HL-60/S4 treated with retinoic acid at 250 ng/mL for 4 days and 3 days (cell line): Measurements from ENCODE around the gene CLEC10A.
"Not testable (repeated sequence)": the region's sequence is repeated elsewhere in the genome, so short reads cannot be mapped to it uniquely, and the experiment has no call there.

Experiments
- in situ Hi-C: fragments of 300-500 bp; cut with MboI; formaldehyde crosslinking; loops from 2 replicates; pipeline ENCODE4 v1.7.0; 2022; ENCODE audit warnings: low sequenced_read_pairs

The CLEC10A gene, protein sequence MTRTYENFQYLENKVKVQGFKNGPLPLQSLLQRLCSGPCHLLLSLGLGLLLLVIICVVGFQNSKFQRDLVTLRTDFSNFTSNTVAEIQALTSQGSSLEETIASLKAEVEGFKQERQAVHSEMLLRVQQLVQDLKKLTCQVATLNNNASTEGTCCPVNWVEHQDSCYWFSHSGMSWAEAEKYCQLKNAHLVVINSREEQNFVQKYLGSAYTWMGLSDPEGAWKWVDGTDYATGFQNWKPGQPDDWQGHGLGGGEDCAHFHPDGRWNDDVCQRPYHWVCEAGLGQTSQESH

DNA sequence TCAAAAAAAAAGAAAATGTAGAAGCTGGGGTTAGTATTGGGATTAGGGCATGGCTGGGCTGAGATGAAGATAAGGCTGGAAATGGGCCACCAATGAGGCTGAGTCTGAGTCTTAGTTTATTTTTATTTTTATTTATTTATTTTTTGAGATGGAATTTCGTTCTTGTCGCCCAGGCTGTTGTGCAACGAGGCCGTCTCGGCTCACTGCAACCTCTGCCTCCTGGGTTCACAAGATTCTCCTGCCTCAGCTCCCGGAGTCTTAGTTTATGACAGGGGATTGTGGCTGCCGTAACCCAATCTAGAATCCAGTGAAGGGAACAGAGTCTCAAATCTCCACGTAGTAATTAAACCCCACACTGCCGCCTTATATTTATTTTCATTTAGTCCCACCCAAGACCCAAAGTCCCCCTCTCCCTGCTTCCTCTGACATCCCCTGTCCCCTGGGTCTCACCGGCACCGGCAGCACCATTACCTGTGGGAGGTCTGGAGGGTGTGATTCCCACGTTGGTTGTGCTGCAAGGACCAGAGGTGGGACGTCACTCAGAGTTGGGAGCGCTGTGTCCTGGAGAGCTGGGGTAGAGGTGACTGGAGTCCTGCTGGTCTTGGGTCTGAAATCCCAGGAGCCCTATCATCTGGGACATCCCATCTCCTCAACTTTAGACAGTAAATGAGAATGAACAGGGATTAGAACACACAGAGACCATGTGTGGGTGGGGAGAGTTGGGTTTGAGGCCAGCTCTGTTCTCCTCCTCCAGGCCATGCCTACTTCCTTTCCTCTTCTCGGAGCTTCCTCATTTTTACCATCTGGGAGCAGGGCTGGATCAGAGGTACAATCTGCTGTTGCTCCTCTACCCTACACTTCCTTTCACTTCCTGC lies at the start of gene CLEC10A:
TSS of gene CLEC10A (minus strand) at position 671 of the 875 bp plus-strand sequence. CDS start 1,439 bp downstream, outside the sequence.
- in situ Hi-C loops, result no loop called here

DNA sequence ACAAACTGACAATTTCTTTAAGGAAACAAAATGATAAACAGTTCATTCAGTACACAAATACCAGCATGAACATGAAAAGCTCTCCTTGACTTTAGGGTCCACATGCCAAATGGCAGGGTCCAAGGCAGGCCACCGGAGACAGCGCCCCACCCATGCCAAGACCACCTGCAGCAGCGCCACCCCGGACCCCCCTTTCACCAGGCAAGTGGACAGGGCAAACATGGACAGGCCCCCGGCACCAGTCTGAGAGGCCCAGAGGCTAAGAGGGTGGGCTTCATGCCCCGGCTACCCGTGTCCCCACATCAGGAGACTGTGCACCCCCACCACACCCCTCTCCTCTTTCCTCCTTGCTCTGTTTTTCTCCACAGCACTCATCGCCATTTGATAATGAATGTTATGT lies 49.3 kb upstream of the CLEC10A start:
- in situ Hi-C loops, result no loop called here

DNA sequence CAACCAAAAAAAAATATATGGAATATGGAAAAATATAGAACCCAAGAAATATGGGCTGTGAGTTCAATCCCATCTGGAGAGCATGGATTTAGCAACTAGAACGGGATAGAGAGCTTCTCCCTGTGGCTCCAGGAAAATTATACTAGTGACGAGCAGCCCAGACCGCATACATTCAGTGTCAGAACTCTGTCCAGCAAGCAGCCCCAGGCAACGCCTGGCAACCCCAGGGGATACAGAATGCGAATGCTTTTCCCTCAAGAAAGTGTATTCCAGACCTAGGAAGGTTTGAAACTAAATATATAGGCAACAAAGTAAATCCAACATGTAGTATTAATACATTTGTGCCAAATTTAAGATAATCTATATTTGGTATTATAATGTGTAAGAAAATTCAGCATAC lies 48.1 kb upstream of the CLEC10A start:
- in situ Hi-C loops, result no loop called here

DNA sequence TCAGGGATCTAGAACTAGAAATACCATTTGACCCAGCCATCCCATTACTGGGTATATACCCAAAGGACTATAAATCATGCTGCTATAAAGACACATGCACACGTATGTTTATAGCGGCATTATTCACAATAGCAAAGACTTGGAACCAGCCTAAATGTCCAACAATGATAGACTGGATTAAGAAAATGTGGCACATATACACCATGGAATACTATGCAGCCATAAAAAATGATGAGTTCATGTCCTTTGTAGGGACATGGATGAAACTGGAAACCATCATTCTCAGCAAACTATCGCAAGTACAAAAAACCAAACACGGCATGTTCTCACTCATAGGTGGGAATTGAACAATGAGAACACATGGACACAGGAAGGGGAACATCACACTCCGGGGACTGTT lies 47.5 kb upstream of the CLEC10A start:
- in situ Hi-C loops, result not testable (repeated sequence)

DNA sequence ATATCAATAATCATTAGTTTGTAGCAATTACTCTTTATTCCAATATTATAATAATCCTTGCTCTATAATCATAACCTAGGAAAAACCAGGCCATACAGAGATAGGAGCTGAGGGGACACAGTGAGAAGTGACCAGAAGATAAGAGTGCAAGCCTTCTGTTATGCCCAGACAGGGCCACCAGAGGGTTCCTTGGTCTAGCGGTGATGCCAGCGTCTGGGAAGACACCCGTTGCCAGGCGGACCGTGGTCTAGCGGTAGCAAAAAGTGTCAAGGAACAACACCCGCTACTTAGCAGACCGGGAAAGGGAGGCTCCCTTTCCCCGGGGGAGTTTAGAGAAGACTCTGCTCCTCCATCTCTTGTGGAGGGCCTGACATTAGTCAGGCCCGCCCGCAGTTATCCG lies 46.3 kb upstream of the CLEC10A start:
- in situ Hi-C loops, result not testable (repeated sequence)

DNA sequence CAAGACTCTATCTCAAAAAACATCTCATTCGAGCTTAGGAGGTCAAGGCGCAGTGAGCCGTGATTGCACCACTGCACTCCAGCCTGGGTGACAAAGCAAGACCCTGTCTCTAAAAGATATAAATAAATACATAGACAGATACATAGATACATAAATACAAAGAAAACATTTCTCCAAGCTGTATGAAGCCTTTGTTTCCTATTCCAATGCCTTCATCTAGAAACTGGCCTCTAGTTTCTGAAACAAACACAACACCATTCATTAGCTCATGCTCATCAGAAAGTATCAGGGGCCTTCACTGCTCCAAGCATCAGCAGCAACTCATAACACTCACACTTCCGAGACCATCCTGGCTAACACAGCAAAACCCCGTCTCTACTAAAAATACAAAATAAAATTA lies 44.9 kb upstream of the CLEC10A start:
- in situ Hi-C loops, result no loop called here

DNA sequence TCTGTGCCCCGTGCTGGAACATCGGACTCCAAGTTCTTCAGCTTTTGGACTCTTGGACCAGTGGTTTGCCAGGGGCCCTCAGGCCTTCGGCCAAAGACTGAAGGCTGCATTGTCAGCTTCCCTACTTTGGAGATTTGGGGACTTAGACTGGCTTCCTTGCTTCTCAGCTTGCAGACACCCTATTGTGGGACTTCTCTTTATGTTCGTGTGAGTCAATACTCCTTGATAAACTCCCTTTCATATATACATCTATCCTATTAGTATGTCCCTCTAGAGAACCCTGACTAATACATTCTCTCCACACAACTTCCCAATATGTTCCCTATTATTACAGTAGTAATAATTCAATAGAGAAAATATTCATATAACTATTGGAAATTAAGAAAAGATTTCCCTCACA lies 43.8 kb upstream of the CLEC10A start:
- in situ Hi-C loops, result no loop called here

DNA sequence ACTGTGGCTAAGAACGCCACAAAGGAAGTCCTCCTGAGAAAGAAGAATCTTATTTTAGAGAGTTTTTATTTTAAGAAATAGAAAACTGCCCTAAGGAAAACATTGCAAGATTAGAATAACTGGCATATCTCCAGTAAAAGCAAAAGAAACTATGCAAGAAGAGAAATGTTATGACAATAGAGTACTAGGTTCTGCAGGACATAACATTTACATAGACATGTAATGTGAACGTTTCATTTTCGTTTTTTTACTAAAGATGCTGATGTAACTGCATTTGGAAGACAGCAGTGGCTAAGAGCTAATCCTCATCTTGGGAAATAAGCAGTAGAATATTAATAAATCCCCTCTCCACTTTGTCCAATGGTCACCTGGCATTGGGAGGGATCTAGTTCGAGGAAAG lies 42.3 kb upstream of the CLEC10A start:
- in situ Hi-C loops, result no loop called here

DNA sequence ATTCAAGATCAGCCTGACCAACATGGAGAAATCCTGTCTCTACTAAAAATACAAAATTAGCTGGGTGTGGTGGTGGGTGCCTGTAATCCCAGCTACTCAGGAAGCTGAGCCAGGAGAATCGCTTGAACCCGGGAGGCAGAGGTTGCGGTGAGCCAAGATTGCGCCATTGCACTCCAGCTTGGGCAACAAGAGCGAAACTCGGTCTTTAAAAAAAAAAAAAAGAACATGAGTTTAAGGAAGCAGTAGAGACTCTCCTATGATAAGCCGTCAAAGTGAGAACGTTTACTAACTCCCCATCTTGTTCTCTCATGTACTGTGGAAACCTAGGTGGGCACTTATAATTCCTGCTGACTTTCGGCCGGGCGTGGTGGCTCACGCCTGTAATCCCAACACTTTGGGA lies 40.6 kb upstream of the CLEC10A start:
- in situ Hi-C loops, result not testable (repeated sequence)

DNA sequence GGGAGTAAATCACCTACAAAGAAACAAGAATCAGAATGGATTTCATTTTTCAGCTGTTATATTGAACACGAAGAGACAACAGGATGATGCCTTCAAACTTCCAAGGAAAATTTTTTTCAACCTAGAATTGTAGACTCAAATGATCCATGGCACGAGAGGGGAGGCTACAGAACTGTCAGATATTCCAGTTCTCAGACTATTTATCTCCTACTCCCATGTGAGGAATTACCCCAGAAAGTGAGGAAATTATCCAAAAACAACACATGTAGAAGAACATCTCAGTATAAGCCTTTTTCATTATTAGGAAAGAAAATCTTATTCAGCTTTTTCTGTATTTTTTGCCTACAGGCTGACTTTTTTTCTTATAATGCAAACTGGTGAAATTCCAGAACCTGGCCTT lies 40.1 kb upstream of the CLEC10A start:
- in situ Hi-C loops, result no loop called here

DNA sequence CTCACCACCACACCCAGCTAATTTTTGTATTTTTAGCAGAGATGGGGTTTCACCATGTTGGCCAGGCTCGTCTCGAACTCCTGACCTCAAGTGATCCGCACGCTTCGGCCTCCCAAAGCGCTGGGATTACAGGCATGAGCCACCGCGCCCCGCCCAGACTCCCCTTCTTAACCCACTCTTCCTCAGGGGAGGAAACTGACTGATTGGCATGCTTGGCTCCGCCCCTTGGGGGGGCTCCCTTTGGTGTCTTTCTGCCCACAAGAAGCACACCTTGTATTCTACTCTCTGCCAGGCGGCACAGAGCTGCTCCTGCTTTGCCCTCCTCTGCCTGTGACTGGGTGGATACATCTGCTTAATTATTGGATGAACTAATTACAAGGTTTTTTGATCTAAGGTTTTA lies 39.3 kb upstream of the CLEC10A start:
- in situ Hi-C loops, result no loop called here

DNA sequence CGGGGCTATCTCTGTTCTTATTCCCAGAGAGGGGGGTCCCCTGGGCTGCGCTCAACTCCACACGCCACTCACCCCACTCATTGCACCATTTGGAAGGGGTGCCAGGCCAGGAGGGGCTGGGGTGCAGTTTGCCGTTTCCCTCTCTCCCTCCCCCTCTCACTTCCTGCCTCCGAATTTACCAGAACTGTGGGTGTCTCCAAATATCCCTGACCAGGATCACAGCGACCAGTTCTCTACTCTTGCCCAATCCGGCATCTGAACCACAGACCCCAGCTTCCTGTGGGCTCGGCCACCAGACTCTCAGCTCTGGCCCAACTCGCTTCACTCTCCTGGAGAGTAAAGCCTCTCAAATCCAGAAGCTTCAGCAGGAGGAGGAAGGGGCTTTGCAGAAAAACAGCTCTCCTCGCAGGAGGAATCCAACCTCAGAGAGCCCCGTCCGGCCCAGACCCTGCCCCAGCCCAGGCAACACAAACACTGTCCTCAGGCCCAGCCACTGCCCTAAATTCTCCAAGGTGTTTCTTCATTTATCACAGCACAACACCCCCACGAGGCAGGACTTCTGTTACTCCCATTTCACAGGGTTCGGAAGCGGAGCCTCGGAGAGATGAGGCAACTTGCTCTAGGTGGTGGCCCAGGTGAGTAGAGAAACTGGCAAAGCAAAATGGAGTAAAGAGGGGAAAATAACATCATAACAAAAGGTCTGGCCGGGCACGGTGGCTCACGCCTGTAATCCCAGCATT lies 35.0 kb upstream of the CLEC10A start:
- in situ Hi-C loops, result no loop called here

DNA sequence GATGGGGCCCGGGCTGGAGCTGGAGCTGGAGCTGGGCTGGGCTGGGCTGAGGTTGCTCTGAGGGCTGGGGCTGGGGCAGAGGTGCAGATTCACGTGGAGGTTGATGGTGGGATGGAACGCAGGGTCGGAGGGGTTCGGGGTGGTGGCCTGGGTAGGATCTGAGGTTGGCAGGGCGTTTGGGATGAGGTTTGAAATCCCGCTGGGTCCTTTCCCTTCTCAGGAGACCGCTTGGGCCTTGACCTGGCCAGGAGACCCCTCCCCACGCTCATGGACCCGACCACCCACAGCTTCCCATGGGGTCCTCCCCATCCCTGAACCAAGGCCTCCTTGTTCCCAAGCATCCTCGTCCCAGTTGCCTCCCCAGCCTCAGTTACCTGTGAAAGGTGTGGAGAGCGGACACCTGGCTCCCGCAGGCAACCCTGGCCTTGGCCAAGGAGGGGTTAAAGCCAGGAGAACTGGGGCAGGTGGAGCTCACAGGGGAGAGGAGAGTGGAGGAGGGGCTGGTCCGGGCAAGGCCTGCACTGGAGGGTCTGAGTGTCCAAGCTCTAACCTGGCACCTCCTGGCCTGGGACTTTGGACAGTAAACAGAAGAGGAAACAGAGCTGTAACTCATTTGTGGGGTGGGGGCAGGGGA lies 34.3 kb upstream of the CLEC10A start, which contains the start of gene ASGR2:
TSS of gene ASGR2 (minus strand) at position 582 of the 634 bp plus-strand sequence. CDS start 582 bp downstream, outside the sequence.
- in situ Hi-C loops, result no loop called here

DNA sequence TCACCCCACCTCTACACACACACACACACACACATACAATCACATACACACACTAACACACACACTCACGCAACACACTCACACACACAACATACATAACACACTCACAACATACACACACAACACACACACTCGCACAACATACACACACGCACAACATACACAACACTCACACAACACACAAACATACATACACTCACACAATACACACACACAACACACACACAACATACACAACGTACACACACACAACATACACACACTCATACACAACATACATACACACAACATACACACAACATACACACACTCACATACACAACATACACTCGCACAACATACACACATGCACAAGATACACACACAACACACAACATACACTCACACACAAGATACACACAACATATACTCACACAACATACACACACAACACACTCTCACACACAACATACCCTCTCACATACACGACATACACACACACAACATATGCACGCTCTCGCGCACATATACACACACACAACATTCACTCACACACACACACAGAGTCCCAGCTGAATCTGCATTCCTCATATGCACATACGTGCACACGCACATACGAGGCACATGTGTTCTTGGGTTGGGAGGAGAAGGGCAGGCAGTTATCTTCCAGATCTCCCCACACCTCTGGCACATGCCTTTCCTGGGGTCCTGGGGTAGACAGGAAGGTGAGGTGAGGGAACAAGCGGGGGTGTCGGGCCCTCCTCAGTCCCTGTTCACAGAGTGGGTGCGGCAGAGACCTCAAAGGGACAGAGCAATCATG lies 33.4 kb upstream of the CLEC10A start:
- in situ Hi-C loops, result no loop called here

DNA sequence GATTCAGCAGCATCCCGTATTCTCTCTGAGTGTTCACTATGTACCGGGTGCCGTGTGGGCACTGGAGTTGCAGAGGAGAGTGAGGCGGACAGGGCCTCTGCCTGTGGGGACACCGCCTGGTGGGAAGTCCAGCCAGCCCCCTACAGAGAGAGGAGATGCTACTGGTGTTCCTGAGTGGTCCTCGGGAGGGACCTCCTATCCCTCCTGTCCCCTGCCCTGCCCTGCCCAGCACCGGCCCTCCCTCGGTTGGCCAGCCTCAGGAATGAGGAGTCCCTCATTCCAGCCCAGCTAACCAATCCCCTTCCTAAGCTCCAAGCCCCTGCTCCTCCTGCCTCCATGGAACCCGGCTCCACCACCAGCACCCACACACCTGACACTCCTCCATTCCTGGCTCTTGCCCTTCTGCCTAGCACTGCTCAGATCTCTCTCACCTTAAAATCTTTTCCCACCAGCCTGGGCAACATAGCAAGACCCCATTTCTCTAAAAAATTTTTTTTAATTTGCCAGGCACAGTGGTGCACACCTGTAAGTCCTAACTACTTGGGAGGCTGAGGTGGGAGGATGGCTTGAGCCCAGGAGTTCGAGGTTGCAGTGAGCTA lies 32.6 kb upstream of the CLEC10A start:
- in situ Hi-C loops, result no loop called here

DNA sequence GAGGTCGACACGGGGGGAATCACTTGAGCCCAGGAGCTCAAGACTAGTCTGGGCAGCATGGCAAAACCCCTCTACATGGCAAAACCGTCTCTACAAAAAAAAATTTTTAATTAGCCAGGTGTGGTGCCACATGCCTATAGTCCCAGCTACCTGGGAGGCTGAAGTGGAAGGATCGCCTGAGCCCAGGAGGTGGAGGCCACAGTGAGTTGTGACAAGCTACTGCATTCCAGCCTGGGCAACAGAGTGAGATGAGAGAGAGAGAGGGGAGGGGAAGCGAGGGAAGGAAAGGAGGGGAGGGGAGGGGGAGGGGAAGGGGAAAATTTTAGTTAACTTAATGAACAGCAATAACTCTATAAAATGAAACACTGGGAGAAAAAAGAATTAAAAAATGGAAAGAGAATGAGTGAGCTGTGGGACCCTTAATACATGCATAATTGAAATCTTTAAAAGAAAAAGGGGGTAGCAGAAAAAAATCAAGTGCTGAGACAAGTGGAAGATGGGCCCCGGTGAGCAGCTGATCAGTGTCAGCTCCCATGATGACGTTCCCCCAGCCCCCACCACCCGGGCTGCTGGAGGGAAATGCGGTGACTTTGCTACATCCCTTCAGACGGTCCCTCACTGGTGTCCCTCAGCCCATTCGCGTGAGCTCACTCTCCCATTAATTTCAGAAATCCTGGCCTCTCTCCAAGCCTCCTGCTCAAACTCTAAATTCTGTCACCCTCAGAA lies 31.9 kb upstream of the CLEC10A start:
- in situ Hi-C loops, result no loop called here

DNA sequence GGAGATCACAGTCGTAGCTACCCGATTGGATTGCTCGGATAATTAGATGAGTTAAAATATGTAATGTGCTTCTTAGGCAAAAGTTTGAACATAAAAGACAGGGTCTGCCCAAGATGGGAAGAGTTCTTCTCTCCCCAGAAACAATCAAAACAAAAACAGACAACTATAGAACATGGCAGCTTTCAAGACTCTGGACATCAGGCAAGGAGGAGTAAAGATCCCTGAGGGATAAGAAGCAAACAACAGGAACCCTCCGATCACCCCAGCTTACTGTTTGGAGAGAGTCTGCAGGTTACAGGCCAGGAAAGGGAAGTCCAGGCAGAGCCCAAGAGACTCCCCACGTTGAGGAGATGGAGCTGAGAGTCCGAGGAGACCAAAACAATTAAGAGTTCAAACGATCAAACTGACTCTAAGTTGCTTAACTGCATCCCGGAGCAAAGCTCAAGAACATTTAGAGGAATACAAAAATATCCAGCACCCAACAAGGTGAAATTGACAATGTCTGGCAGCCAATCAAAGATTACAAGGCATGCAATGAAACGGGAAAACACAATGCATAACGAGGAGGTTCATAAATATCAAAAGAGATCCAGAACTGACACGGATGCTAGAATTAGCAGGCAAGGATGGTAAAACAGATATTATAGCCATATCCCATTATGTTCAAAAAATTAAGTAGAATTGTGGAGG lies 30.7 kb upstream of the CLEC10A start:
- in situ Hi-C loops, result no loop called here
